Endothelial cell of umbilical vein (primary cell): ENCODE measurements around the gene ALDH2.

Experiments
- CTCF ChIP-seq, 2 donors: IDR thresholded peaks; 1 replicate in 1 of 2; 2 replicates in 1 of 2; pipeline ENCODE4 v1.5.1; 2011; ENCODE audit warnings: low read length in 2 of 2, mild to moderate bottlenecking in 2 of 2, moderate library complexity in 2 of 2, control low read depth in 1 of 2, inconsistent platforms in 1 of 2, low read depth in 1 of 2; ENCODE audit not compliant: insufficient read depth in 1 of 2; ENCODE audit errors: extremely low read depth in 1 of 2
- EZH2 ChIP-seq: IDR thresholded peaks from 2 replicates; pipeline ENCODE4 v1.6.1; 2012; ENCODE audit warnings: borderline replicate concordance, low read depth, mild to moderate bottlenecking, moderate library complexity, low read length, inconsistent platforms; ENCODE audit not compliant: severe bottlenecking
- GATA2 ChIP-seq: IDR thresholded peaks from 2 replicates; pipeline ENCODE4 v1.7.0; 2011; ENCODE audit warnings: low read depth, mild to moderate bottlenecking, moderate library complexity, mixed read lengths, low read length; ENCODE audit not compliant: insufficient read length, insufficient read depth
- MAX ChIP-seq: IDR thresholded peaks from 2 replicates; pipeline ENCODE4 v1.6.1; 2011; ENCODE audit not compliant: insufficient read depth, insufficient read length
- MYC ChIP-seq: IDR thresholded peaks from one replicate; pipeline ENCODE4 v1.6.1; 2011; ENCODE audit warnings: mild to moderate bottlenecking, low read depth, low read length
- POLR2A ChIP-seq: IDR thresholded peaks from 2 replicates; pipeline ENCODE4 v1.6.1; 2012; ENCODE audit warnings: low read depth, mild to moderate bottlenecking, control low read depth, low read length
- POLR2AphosphoS5 ChIP-seq: IDR thresholded peaks from 2 replicates; pipeline ENCODE4 v1.6.1; 2012; ENCODE audit warnings: low read depth, mild to moderate bottlenecking, control low read depth, low read length, moderate library complexity; ENCODE audit not compliant: insufficient read depth

- TF ChIP-seq CTCF (IDR thresholded peaks at IDR 0.05; ENCODE audit: extremely low read depth in 1 of 2, insufficient read depth in 1 of 2, low read depth in 1 of 2, low read length in 2 of 2) (no peak), EZH2 (no peak), POLR2A (no peak), POLR2AphosphoS5 (no peak), GATA2 (no peak), MYC (no peak), MAX (no peak)
Measured at GRCh38 chr12:111826316-111826715, 59.6 kb downstream of the ALDH2 start.
